ENCODE data around the gene RRH.
"Not testable (repeated sequence)": the region's sequence is repeated elsewhere in the genome, so short reads cannot be mapped to it uniquely, and the experiment has no call there.

The RRH gene

DNA sequence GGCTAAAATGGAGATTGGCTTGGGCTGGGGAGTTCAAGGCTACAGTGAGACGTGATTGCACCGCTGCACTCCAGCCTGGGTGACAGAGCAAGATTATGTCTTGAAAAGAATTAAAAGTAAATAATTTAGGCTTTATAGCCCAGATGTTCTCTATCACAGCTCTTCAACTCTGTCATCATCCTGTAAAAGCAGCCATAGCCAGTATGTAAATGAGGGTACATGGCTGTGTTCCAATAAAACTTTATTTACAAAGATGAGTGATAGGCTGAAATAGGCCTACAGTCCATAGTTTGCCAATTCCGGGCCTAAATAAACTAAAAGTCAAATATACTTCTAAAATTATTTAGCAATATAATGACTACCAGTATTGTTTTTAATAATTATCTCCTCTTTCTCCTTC, 9.2 kb downstream of the RRH start:
- no peak overlapping the region for H3K4me3 ChIP-seq (ENCODE audit: low read depth, low read length)
- DNase-seq (ENCODE audit: low read depth, low spot score): no peak
- TF ChIP-seq, protein P1, sequence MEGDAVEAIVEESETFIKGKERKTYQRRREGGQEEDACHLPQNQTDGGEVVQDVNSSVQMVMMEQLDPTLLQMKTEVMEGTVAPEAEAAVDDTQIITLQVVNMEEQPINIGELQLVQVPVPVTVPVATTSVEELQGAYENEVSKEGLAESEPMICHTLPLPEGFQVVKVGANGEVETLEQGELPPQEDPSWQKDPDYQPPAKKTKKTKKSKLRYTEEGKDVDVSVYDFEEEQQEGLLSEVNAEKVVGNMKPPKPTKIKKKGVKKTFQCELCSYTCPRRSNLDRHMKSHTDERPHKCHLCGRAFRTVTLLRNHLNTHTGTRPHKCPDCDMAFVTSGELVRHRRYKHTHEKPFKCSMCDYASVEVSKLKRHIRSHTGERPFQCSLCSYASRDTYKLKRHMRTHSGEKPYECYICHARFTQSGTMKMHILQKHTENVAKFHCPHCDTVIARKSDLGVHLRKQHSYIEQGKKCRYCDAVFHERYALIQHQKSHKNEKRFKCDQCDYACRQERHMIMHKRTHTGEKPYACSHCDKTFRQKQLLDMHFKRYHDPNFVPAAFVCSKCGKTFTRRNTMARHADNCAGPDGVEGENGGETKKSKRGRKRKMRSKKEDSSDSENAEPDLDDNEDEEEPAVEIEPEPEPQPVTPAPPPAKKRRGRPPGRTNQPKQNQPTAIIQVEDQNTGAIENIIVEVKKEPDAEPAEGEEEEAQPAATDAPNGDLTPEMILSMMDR (IDR thresholded peaks at IDR 0.05; ENCODE audit: low read depth, low read length): no peak
- in situ Hi-C loops (cut with HindIII; ENCODE audit: low sequenced_read_pairs): no loop called here

DNA sequence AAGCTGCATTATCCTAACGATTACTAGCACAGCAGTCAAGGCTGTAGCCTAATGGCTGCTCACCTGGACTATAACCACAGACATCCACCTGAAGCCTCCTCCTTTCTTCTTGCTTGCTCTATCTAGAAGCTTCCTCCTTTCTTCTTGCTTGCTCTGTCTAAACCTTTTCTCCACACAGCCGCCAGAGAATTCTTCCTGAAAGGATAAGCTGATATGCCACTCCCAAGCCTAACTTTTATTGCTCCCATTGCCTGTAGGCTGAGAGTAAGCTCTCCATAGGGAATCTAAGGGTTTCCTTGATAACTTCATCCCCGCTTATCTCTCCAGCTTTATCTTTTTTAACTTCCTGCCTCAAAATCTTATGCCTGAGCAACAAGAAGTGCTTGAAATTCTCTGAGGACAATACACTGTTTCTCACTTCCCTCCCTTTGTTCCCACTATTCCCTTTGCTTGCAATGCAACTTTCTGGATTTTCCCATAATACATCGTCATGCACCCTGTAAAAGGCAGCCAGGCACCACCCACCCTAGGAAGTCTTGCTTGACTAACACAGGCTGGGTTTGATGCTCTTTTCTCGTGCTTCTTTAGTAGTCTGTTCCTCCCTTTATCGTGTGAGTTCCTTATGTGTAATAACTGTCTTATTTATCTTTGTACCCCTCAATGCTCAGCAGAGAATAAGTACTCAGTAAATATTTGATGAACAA, 18.8 kb downstream of the RRH start:
- no peak for DNase-seq (ENCODE audit: low read depth, low spot score)
- in situ Hi-C loops (cut with HindIII; ENCODE audit: low sequenced_read_pairs): no loop called here
- TF ChIP-seq, protein P1 (IDR thresholded peaks at IDR 0.05; ENCODE audit: low read depth, low read length): no peak
- no peak overlapping the region for H3K4me3 ChIP-seq (ENCODE audit: low read depth, low read length)

DNA sequence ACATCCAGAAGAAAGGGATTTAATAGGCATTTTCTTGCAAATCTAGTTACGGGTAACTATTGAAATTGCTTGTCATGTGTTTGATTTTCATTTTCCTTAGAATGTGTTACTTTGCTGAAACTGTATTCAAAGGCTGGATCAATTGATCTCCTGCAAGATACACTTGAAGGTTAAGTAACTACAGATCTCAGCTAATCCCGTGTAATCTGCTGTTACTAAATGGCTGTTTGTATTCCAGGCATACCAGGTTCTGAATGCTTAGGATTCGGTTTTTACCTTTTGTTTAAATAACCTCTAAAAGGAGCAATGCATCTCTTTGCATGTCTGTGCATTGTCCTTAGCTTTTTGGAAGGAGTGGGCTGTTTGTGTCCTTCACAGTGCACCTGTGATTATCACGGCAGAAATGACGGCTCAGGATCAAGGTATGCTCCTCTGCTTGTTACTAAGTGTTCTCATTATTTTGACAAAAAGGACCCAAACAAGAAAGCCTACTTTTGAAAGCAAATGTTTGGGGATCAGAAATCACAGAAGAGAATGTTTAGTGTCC, 20.2 kb downstream of the RRH start, which contains the start of gene LRIT3:
TSS of gene LRIT3 (plus strand) at position 212 of the 547 bp plus-strand sequence. CDS start at position 307, 95 bp downstream.
- no peak for DNase-seq (ENCODE audit: low read depth, low spot score)
- H3K4me3 ChIP-seq (ENCODE audit: low read depth, low read length): no peak within 1 kb of the TSS
- in situ Hi-C loops (cut with HindIII; ENCODE audit: low sequenced_read_pairs): no loop called here
- TF ChIP-seq, protein P1 (IDR thresholded peaks at IDR 0.05; ENCODE audit: low read depth, low read length): no peak

DNA sequence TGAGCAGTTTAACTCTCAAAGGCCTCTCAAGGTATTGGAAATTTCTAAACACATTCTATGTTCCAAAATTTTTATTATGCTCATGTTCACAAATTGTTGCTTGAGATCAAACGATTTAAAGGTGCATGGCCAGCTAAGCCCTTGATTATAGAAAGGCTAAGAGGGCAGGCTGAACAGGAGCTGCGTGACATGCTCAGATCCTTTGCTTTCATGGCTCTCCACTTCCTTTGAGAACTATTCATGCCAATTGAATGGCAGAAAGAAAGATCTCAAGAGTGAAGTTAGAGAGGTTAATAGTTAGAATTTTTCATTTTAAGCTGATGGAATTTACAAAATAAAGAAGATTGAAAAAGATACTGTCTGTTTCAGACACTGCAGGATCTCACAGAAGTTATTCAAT, 20.7 kb downstream of the RRH start:
- in situ Hi-C loops (cut with HindIII; ENCODE audit: low sequenced_read_pairs): no loop called here
- TF ChIP-seq, protein P1 (IDR thresholded peaks at IDR 0.05; ENCODE audit: low read depth, low read length): no peak
- DNase-seq (ENCODE audit: low read depth, low spot score): no peak
- H3K4me3 ChIP-seq (ENCODE audit: low read depth, low read length): no peak overlapping the region

DNA sequence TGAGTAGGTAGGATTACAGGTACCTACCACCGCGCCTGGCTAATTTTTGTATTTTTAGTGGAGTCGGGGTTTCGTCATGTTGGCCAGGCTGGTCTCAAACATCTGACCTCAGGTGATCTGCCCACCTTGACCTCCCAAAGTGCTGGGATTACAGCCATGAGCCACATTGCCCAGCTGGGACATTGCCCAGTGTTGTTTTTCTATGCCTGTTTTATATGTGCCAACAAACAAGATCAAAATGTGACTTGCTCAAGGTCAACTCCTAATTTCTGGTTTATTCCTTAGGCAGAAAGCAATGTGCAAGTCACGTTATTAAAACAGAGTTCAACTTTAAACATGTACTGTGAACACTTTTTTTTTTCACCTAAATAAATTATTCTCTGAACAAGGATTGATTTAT, 22.8 kb downstream of the RRH start:
- TF ChIP-seq, protein P1 (IDR thresholded peaks at IDR 0.05; ENCODE audit: low read depth, low read length): no peak
- in situ Hi-C loops (cut with HindIII; ENCODE audit: low sequenced_read_pairs): no loop called here
- no peak overlapping the region for H3K4me3 ChIP-seq (ENCODE audit: low read depth, low read length)
- no peak for DNase-seq (ENCODE audit: low read depth, low spot score)

DNA sequence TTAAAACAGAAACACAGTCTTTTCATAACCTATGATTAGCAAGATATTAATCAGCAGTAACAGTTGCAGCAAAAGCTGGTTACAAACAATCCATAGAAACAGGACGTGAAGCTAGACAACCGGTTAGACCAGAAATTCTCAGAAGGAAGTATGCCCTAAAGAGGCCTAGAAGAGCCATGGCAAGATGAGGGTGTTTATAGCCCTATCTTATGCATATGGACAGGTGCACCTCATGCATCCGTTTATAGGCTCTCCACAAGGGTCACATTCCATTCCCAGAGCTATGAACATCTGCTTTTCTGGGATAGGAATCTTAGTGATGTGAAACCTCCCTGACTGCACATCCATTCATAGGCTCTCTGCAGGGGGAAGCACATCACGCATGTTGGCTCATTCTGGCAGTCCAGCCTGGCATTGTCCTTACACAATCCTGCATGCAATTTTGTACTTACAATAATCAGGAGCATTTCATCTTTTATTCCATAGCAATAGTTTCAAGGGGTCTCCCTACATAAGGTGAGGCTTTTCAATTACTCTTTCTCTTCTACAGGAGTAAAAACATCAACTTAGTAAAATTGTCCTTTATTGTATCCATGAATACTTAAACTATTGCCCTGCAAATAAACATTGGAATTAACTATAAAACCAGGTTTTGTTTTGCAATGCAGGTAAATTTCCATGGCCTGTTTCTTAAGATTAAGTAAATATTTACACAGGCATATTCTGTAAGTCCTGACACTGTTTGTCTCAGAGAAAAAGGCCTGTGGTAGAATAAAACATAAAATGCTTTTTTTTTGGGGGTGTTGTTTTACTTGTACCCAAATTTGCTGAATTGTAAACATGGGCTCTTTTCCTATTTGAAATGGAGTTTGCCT, 31.9 kb downstream of the RRH start:
- H3K4me3 ChIP-seq (ENCODE audit: low read depth, low read length); DNase-seq (ENCODE audit: low read depth, low spot score); in situ Hi-C loops (cut with HindIII; ENCODE audit: low sequenced_read_pairs): not testable (repeated sequence)
